AG09309 (cell line): Measurements from ENCODE around the gene CDH4.

Source experiments
- DNase-seq: peaks from one replicate; pipeline ENCODE4 v3.0.0-alpha.2; 2010; ENCODE audit warnings: low read depth
- H3K4me3 ChIP-seq: 2 replicates; pipeline ENCODE4 v1.5.1; 2011; ENCODE audit warnings: mild to moderate bottlenecking, low read depth, low read length, moderate library complexity; ENCODE audit not compliant: control insufficient read depth
- TF ChIP-seq, protein P1 (sequence below): IDR thresholded peaks from 2 replicates; pipeline ENCODE4 v1.5.1; 2011; ENCODE audit warnings: mild to moderate bottlenecking, low read depth, low read length, inconsistent platforms; ENCODE audit not compliant: insufficient read depth, control insufficient read depth; ENCODE audit errors: missing control alignments

Gene CDH4

GRCh38 chr20:61818746-61819573 is 566.9 kb downstream of the CDH4 start:
- TF ChIP-seq, protein P1, sequence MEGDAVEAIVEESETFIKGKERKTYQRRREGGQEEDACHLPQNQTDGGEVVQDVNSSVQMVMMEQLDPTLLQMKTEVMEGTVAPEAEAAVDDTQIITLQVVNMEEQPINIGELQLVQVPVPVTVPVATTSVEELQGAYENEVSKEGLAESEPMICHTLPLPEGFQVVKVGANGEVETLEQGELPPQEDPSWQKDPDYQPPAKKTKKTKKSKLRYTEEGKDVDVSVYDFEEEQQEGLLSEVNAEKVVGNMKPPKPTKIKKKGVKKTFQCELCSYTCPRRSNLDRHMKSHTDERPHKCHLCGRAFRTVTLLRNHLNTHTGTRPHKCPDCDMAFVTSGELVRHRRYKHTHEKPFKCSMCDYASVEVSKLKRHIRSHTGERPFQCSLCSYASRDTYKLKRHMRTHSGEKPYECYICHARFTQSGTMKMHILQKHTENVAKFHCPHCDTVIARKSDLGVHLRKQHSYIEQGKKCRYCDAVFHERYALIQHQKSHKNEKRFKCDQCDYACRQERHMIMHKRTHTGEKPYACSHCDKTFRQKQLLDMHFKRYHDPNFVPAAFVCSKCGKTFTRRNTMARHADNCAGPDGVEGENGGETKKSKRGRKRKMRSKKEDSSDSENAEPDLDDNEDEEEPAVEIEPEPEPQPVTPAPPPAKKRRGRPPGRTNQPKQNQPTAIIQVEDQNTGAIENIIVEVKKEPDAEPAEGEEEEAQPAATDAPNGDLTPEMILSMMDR = no peak
- no peak for DNase-seq
- H3K4me3 ChIP-seq = no peak overlapping the region

DNA sequence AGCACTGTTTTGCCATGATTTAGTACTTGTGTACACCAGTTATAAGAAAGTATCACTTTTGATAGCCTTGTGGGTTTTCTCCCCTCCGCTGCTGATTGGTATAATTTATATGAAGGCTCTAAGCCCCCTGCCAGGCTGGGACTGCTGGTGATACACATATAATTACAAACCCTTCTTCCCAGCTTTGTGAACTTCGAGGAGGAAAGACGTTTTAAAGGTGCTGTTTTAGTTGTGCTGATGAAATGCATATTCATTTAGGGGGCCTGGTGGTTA is 567.4 kb downstream of the CDH4 start:
- DNase-seq = no peak
- no peak overlapping the region for H3K4me3 ChIP-seq
- TF ChIP-seq, protein P1 = no peak

GRCh38 chr20:61819921-61820825 is 568.1 kb downstream of the CDH4 start:
- H3K4me3 ChIP-seq = no peak overlapping the region
- no peak for DNase-seq
- TF ChIP-seq, protein P1 = no peak

GRCh38 chr20:61821735-61822134 is 569.7 kb downstream of the CDH4 start:
- no peak overlapping the region for H3K4me3 ChIP-seq
- no peak for DNase-seq
- TF ChIP-seq, protein P1 = no peak

DNA sequence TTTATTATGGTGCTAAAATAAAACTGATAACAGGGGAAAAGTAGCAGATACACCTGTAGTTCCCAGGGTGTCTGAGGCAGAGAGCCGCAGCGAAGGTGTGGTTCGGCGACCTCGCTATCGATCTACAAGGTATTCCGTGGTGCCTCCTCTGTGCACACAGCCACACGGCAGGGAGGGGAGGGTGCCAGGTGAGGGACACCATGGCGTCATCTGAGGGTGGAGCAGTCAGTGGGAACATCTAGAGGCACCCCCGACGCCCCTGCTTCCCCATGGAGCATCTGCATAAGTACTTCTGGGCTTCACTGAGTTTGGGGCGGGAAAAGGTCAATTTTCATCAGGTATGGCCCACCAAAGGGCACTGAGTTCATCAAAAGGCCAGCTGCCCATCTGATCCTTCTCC is 570.3 kb downstream of the CDH4 start:
- no peak overlapping the region for H3K4me3 ChIP-seq
- TF ChIP-seq, protein P1 = no peak
- DNase-seq = no peak

DNA sequence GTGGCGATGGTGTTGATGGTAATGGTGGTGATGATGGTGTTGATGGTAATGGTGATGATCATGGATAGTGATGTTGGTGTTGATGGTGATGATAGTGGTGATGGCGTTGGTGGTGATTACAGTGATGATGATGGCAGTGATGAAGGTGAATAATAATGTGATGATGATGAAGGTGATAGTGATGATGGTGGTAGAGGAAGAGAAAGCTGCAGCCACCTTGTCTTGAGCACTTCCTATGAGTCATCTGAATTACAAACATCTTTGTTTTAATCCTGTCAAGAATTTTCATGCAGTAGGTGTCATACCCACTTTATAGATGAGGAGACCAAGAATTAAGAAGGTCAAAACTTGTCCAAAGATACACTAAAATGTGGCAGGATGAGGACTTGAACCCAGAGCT is 571.2 kb downstream of the CDH4 start:
- no peak for DNase-seq
- TF ChIP-seq, protein P1 = no peak

More for the DNA sequence above, 571.2 kb downstream of the CDH4 start:
- H3K4me3 ChIP-seq = no peak overlapping the region
